C4-2B (cell line): ENCODE measurements around the gene CYB5B.

ENCODE experiments used
- H3K27ac ChIP-seq: fragments of 450-650 bp; 2 replicates; pipeline ENCODE4 v1.5.1; 2017
- CTCF ChIP-seq: fragments of 450-650 bp; conservative IDR thresholded peaks from 2 replicates; pipeline ENCODE4 v1.5.1; 2017; ENCODE audit warnings: mild to moderate bottlenecking
- ZFX ChIP-seq: fragments of 450-650 bp; IDR thresholded peaks from 2 replicates; pipeline ENCODE4 v1.6.1; 2017

Gene CYB5B

GRCh38 chr16:69393898-69394849, 30.2 kb upstream of the CYB5B start:
- TF ChIP-seq ZFX (no peak), CTCF (no peak)
- H3K27ac ChIP-seq: no peak overlapping the region

DNA sequence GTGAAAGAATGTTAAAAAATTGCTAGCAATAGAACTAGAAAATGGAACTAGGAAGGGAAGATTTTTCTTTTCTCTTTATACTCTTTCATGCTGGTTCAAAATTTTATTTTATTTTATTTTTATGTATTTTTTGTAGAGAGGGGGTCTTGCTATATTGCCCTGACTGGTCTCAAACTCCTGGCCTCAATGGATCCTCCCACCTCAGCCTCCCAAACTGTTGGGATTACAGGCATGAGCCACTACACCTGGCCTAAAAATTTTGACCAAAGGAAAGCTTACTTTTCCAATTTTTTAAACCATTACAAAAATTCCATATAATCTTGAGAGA, 28.6 kb upstream of the CYB5B start:
- TF ChIP-seq CTCF: no peak
- no peak for TF ChIP-seq ZFX
- peak overlapping the region; percentile 16; the same call in 1 of the 2 replicates for H3K27ac ChIP-seq

DNA sequence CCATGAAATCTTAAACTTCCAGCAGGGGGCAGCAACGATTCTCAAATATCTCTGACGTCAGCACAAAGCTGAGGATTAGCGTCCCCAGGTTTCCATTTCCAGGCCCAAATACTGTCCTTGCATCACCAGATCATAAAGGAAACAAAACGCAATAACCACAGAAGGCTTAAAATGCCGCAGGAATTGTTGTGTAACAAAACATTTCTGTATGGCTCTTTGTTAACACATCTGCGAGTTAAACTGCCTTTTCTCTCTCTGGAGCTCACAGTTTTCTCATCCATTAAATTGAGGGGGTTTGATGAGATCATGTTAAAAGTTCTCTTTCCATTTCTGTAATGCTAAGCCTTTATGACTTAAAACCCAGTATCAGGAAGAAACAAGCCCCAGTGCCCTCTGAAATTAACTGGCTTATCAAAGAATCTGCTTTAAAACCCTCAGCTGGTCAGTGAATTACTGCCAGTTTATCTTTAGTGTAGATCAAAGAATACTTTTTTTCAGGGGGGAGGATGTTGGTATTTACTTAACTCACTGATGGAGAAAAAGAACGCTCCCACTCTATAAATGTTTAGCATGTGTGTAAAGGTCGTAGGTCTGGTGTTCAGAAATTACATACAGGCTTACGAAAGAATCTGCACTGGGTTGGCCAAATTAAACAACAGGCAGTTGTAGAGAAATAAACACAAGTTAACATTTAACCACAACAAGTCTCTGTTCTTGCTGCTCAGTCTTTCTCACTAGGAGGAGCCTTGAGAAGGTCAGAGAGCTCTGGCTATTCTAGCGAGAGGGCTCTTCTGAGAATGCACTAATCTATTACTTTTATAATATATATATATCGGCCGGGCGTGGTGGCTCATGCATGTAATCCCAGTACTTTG, 28.0 kb upstream of the CYB5B start:
- TF ChIP-seq CTCF (peak; percentile 75), ZFX (no peak)

DNA sequence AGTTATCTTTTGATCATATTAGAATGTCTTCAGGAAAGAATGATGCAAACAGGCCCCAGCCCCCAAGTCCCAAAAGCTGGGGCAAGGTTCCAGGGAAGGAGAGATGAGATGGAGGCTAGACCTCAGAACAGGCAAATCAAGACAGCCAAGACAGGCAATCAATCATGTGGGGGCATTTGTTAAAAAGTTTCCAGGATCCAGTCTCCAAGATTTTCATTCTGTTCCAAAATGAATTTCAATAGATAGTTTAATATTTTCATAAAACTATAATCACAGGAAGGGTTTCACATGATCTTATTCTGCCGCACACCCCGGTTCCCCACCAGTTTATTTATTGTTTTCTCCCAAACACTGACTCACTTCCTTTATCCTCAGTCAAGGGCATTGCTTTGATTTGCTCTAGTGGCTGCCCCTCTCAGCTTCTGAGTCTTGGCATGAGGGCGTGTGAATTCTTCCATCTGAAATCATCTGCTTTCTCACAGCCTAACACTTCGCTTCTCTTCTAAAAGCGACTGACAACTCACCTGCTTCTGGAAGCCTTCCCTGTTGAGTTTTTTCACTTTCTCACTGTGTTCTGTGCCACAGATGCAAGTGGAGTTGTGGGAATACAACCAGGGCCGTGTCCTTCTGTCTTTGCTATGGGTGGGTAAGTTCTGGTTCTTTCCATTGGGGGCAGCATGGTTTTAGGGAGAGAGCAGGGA, 26.4 kb upstream of the CYB5B start:
- H3K27ac ChIP-seq: peak overlapping the region; percentile 59
- TF ChIP-seq ZFX: no peak
- TF ChIP-seq CTCF: no peak; the same call in 1 of the 2 replicates

More for the DNA sequence above, 28.0 kb upstream of the CYB5B start:
- H3K27ac ChIP-seq: peak overlapping the region; percentile 16; the same call in 1 of the 2 replicates

GRCh38 chr16:69399361-69399760, 25.1 kb upstream of the CYB5B start:
- H3K27ac ChIP-seq: no peak overlapping the region
- TF ChIP-seq ZFX: no peak
- TF ChIP-seq CTCF: no peak

GRCh38 chr16:69402439-69402838, 22.0 kb upstream of the CYB5B start:
- no peak for TF ChIP-seq CTCF
- TF ChIP-seq ZFX: no peak
- no peak overlapping the region for H3K27ac ChIP-seq
